ENCODE data around the gene IQCK.

IQCK gene

DNA sequence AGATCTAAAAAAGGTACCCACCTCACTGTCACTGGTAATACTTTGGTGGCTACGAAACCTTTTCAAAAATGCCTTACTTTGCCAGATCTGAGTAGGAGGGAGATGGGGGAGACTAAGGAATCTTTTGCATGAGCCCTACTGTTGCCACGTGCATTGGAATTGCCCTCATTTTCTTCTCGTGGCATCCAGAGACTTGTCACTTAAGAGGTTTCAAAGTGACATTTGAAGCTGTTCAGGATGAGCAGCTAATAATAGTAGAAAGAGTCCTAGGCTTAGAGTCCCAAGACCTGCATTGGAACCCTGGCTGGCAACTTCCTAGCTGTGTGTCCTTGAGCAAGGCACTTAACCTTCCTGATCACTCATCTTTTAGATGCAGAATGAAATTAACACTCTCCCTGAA is 123.1 kb downstream of the IQCK start:
- DNase-seq = no peak

DNA sequence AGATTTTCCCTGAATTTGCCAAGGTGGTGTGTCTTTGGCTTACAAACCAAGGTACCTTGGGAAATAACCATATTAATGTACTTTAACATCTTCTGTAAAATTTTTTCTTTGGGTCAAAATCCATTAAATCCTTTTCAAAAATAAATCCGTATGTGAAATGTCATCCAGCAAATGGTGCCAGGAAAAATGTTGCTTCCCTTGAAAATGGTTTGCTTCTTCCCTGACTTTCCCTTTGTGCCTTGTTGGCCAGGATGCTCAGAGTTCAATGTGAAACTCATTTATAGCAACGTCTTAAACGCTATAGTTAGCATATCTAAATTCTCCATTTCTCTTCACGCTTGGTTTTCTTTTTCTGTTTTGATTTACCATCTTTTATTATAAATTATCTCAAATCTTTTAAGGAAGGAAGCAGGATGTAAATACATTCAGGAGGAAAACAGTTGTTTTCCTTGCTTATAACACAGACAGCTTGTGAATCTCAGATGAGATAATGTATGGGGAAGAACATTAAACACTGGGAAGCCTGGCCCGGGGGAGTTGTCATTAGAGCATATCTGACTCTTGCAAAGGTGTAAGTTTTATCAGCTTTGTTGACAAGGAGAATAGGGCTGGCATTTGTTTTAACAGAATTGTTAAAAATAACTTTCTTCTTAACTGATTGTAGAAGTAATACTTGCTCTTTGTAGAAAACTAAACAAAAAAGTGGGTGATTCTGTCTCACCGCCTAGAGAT is 124.5 kb downstream of the IQCK start:
- no peak for DNase-seq

DNA sequence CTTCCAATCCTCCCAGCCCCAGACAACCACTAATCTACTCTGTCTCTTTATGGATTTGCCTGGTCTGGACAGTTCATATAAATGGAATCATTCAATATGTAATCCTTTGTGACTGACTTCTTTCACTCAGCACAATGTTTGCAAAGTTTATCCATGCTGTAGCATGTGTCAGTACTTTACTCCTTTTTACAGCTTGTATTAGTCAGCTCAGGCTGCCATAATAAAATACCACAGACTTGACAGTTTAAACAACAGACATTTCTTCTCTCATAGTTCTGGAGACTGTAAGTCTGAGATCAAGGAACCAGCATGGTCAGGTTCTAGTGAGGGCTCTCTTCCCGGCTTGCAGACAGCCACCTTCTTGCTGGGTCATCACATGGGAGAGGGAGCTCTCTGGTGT is 125.3 kb downstream of the IQCK start:
- no peak for DNase-seq

DNA sequence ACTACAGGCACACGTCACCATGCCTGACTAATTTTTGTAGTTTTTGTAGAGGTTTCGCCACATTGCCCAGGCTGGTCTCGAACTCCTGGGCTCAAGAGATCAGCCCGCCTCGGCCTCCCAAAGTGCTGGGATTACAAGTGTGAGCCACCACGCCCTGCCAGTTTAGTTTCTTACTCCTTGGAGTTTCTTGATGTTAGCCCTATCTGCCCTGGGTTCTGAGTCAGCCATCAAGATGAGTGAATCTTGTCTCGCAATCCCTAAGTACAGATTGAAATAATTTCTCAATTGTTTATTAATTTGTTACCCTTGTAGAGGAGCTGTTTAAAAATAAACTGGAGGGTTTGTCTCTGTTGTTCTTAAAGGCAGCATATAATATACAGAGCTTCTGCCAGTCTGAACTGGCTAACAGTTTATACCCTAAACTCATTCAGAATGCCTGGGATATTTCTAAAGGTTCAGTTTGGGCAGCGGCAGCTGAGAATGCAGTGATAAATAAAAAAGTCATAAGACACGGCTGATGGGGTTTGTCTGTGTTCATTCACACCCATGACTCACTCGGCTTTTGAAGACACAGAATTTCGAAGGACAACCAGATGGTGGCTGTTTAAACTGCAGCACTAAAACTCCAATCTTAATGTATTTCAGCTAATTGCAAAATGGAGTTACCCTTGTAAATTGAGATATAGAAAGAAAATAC is 127.0 kb downstream of the IQCK start:
- DNase-seq = no peak

DNA sequence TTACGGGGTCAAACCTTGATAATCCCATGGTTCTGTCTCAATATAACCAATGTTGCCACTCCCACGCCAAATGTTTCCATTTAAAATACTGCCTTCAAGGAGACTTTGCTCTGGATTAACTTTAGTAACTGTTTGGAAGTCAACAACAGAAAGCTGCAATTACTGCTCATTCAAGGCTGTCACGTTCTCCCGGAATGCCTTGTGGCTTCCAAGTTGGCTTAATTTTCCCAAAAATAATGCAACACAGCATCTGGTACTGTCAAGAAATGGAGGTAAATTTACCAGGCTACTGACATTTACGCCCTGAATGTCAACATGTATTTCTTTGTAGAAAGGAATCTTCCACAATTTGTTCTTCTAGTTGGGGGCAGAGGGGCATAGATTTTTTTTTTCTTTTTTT is 128.4 kb downstream of the IQCK start:
- DNase-seq = no peak

DNA sequence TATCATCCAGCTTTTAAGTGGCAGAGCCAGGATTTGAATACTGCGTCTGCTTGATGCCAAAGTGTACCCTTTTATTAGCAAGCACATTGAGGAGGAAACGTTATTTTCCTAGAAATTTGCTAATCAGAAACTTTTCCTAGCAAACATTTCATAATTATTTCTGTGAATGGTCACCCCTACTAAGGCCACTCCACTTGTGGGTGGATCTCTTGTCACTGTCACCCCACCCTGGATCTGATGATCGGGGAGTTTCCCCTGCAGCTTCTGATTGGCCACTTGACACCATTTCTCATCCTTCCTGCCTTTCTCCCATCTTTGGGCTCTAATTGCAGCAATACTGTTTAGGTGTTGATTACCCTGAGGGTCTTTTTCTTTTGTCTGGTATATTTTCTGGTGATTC is 130.7 kb downstream of the IQCK start:
- DNase-seq = no peak

DNA sequence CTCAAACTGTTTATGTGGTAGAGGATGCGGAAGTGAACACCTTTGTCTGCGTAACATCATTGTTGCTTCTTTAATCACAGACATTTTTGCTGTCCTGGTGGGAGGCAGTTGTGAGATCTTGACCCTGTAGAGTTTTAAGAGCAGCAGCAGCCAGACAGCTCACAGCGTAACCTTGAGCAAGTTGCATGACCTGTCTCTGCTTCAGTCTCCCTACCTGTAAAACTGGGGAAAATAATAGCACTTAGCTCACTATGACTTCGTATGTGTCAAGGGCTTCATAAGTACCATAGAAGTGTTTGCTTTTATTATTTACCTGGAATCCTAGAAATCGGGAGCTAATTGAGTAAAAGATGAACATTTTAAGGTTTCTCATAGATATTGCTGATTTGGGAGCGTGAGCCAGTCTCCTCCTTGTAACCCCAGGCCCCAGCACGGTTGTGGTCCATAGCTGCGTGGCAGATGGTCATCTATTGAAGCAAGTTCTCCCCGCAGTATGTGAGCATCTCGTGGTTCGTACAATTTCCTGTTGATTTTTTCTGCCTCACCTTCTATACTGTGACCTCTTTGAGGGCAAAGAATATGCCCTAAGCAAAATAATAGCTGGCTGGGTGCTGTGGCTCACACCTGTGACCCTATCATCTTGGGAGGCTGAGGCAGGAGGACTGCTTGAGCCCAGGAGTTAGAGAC is 132.2 kb downstream of the IQCK start:
- DNase-seq = no peak

DNA sequence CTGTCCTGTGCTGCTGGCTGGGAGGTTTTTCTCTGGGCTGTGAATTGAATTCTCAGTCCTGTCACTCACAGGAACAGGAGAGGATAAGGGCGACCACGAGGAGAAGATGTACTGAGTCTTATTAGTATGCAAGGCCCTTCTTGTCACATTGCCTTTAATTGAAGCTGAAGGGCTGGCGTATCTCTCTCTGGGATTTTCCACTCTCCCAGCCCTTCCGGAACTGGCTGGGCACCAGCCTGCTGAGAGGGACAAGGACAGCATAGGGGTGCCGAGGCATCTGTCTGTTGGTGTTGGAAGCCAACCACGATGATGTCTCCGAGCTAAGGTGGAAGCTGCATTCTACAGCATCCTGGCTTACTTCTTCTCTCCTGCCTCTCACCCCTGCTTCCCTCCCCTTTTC is 133.4 kb downstream of the IQCK start:
- DNase-seq = no peak

DNA sequence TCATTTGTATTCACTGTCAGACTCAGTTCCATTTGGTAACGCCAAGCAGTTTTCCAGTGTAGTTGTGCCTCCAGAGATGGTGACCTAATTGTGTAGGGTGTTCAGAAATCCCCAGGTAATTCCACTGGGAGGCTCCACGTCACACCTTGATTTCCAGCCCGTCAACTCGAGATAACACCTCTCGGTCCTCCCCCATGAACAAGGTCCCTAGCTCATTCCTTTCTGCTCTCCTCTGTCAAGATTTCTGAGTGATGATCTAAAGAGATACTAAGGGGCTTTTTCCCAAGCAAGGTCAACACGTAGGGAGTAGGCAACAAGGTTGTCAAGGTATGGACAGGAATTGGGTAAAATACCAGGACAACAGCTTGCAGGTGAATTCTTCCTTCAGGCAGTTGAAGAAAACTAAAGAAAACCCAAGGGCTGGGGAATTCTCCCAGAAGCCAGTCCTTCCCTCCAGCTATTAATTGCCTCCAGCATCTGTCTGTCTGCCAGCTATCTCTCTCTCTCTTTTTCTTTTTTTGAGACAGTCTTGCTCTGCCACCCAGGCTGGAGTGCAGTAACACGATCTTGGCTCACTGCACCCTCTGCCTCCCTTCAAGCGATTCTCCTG is 135.2 kb downstream of the IQCK start:
- DNase-seq = no peak

DNA sequence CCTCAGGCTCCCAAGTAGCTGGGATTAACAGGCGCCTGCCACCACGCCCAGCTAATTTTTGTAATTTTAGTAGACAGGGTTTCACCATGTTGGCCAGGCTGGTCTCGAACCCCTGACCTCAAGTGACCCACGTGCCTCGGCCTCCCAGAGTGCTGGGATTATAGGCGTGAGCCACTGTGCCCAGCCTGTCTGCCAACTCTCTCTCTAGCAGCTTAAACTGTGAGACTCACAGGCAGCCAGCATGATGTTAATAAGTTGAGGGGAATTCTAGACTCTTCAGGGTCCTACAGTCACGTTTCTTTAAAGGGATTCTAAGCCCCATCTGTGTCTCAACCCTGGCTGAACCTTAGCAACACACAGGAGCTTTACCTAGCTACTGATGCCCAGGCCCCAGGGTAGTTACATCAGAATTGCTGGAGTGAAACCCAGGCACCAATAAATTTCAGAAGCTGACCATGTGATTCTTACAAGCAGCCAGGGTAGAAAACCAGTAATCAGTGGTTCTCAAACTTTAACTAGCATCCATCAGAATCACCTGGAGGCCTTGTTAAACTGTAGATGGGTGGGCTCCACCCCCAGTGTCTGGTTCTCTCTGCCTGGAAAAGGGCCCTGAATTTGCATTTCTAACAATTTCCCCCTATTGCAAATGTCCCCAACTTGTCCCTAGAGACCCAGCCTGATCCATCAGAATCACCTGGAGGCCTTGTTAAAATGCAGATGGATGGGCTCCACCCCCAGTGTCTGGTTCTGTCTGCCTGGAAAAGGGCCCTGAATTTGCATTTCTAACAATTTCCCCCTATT is 135.9 kb downstream of the IQCK start:
- no peak for DNase-seq

DNA sequence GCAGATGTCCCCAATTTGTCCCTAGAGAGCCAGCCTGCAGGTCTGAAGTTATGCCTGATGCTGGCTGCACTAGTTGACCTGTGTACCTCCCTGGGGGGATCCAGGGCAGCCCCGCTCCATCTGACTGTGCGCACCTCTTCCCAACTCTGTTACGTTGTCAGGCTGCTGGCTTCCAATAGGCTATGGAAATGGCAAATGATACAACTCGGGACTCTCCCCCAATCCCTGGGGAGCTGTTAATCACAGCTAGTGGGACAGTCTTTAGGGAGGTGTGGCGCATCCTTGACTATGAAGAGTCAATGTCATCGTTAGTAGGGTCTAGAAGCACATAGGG is 136.4 kb downstream of the IQCK start:
- no peak for DNase-seq

DNA sequence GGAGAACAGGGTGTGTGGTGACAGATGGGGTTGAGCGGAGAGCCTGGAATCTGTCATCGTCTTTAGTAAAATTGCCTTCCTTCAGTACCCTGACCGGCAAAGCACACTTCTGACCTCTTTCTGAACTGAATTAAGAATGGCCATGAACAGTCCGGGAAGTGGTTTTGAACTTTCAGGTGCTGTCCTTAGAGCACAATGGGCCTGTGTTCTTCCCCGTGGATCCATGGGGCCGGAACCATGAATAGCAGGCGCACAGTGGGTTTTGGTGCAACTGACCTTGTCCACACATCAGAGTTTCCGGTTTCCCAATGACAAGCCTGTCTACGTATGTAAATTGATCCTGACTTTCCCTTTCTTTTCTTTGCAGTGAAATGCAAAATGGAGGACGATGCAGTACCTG is 138.0 kb downstream of the IQCK start:
- no peak for DNase-seq

DNA sequence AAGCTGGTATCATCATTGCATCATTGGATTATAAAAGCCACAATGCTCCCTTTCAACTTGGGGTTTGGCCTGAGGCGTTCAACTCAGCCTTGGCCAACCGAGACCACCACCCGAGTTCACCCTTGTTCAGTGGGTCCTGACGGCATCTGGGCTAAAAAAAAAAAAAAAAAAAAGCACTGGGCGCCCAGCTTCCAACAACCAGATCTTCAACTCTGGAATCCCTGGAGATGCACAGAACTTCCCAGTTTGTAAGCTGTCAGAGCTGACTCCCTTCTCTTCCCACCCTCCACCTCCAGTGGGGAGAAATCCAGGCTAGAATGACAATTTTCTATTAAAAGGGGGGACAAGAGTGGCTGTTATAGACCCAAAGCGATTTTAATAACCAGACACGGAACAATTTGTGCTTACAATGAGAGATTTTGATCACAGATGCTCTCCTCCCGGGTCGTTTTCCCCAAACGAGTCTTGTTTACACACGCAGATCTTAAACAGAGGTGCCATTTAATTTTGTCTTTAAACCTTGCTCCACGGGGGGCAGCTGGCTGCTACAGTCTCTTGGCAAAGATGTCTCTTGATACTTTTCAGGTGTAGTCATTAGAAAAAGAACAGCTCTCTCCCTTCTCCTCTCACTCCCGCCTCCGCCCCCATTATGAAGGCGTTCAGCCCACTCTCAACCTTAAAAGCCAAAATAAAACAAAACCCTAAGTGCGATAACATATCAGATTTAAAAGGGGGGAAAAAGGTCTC is 139.7 kb downstream of the IQCK start:
- DNase-seq = no peak

DNA sequence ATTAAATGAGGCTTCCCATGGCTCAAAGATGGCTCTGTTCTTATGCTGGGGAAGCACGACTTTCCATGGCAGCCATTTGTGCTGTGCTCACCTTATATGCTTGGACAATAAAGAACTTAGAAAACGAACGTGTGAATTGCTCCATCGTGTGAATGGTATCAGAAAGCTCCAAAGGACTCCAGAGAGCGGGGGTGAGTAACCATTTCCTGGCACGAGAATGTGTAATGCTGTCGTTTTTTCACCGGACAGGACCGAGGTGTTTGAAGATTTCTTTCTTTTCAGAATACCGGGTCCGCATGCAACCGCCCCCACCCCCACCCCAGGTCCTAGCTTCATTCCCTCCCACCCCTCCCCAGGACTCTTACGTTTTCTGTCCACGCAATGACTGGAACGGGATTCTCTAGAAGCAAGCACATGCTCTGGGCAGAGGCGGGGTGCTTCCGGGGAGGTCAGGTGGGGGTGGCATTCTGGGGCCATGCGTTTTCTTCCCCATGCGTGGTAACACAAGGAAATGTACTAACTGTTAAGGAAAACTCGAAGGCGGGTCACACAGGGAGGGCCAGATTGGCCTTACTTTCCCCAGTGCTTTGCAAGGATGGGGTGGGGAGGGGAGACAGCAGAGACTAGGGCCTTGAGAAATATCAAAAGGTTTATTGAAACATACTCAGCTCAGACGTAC is 140.4 kb downstream of the IQCK start:
- no peak for DNase-seq

DNA sequence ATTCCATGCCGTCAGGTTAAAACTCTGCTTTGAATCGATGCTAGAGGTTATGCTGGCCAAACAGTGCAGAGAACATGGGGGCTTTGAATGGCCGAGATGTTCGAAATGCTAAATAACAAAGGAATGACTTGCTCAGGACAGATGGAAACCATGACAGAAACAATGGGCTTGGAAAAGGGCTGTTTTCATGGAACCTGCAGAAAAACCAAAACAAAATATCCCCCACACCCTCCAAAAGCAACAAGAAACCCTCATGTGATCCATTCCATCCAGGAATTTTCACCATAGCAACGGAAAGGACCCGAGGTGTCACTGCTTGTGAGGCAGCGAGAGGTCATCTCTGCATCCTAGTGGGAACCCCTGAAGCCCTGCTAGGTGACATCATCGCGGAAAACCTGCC is 141.1 kb downstream of the IQCK start:
- DNase-seq = no peak

DNA sequence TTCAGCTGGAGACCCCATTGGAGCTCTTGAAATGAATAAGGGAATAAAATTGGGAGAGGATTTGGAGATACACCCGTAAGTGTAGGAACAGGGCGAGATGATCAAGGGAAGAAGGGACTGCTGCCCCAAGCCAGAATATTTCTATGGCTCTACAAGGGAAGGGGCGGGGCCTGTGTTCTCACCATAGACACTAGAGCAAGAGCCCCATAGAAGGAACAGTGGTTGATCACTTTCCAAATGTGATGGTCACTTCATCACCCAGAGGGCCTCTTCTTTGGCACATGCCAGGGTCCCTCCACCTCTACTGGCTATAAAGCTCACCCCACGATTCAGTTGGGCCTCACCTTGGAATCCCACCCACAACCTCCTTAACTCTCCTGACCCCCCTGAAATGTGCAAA is 141.5 kb downstream of the IQCK start:
- DNase-seq = no peak

DNA sequence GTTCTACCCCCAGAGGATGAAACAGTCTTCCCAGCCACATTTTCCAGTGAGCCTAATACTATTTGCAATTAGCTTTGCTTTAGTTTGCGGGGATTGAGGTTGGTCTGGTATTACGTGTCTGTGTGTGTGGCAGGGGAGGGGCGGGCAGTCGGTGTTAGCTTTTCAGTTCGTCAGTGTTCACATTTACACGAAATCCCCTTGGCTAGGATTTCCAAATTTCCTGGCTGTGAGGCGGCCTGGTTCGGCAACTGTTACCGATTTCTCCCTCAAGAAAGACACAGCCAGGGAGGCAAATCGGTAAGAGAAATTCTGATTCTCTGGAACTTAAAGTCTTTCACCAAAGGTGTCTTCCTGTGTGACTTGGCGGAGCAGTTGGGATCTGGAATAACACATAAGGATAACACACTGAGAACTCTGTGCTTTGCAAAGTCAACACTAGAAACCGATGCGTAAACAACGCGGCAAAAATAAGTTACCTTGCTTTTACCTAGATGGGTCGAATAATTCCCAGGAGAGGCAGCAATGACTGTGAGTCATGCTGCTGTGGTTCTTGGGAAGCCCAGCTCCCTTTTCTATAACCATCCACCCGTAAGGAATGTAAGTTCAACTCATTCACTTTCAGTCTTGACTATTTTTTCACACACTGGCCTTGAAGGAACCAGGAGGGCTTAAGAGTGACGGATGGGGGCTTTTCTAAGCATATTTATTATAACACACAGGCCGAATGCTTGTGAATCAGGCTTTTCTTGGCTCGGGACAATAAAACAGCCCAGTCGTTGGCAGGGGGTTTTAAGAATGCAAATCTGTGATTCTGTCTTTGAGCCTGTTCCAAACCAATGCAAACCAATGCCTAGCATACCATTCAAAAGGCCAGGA is 142.3 kb downstream of the IQCK start:
- no peak for DNase-seq

DNA sequence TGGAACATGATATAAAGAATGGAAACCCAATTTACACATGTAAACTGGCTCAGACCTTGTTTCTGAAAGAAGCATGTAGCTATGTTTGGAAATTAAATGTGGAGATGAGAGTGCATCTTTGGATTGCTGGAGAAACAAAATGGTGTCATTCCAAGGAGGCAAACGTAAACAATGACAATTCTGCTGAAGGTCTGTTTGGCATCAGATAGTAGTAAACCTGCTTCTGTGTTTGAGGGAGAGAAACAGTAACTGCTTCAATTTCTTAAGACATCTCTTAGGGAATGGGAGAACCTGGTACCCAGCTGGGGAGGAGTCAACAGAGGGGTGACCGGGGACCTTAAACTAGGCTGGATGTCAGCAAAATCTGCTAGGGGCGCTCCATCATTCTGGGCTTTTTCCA is 143.1 kb downstream of the IQCK start:
- DNase-seq = no peak

DNA sequence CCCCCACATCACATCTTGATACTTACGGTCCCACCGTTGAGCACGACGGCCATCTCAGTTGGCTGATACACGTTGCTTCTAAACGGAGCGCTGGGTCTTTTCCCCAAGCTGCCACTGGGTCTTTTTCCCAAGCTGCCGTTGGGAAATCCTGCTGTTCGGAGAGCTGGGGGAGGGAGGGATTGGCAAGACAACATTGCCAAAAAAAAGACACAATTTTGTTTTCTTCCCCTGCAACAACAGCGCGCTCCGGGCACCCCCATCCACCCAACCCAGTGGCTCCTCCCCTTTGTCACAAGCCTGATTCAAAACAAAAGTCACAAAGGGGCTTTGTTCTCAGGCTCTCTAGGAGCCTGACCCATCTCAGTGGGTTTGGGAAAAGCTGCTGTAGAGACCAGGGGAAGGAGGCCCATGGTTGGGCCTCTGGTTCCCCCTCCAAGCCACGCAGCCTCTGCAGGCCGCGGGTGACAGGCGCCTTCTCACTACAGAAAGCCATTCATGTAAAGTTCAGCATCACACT is 143.8 kb downstream of the IQCK start:
- DNase-seq = no peak

DNA sequence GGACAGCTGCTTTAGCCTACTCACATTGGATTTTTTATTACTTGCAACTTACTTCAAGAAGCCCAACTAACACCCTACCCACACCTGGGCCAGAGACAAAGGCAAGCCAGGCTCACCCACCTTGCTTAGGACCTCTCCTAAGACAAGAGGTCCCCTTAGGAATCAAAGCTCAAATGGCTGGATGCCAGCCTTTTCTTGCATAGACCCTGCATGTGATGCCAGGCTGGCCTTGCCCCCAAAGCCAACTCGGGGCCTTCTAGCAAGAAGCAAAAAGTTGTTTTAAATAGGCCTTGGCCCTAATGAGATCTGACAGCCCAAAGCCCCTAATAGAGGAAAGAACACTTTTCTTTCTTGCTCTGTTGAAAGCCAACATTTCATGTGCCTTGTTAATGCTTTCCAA is 145.9 kb downstream of the IQCK start:
- DNase-seq = no peak

DNA sequence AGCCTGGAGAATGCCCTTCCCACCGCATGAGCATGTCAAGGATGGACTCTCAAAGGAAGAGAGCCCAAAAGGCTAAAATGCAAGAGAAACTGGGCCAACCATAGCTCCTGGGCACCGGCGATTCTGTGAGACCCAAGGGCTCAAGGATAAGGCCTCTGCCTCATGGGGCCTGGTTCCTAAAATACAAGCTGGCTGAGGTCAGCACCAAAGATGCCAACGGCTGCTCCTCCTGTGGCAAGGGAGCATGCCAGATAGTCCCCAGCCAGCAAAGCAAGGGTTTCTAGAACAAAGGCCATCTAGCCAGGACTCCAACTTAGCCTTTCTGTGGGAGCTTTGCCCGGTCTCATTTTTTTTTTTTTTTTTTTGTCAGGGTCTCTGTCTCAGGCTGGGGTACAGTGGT is 146.5 kb downstream of the IQCK start:
- no peak for DNase-seq

Measured in COR-L47 (cell line).